Uterus (tissue), 2 donors: ENCODE data around the gene AOC2.

Source experiments
- POLR2A ChIP-seq, 2 donors: fragments of 450-650 bp; IDR thresholded peaks; one replicate each; pipeline ENCODE4 v1.6.1; 2016; ENCODE audit warnings: antibody characterized with exemption in 2 of 2, mild to moderate bottlenecking in 1 of 2, moderate library complexity in 1 of 2
- TF ChIP-seq, protein P1 (sequence below), 4 experiments: fragments of 200-600 bp in 2 of 4; fragments of 450-650 bp in 2 of 4; sonication (generic) in 2 of 4; IDR thresholded peaks; one replicate each; pipeline ENCODE4 v1.5.1; 2016 to 2019; ENCODE audit warnings: antibody characterized with exemption in 4 of 4, mild to moderate bottlenecking in 2 of 4, moderate library complexity in 1 of 4

DNA sequence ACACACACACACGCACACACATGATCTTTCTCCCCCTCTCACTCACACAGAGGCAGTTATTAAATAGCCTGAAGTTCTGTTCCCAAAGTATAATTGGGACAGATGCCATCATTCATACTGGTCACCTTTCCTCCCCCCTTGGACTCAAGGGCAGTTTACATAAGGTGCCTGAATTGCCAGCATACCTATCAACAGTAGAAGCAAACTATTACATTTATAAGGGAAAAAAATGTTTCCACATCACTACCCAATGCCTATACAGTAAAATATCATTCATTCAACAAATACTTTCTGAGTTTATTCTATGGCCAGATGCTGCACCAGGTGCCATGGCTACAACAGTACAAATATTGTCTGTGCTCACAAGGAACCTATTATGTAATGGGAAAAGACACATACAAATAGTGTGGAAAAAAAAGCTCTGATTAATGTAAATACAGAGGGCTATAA lies 39.4 kb upstream of the AOC2 start:
- no peak for TF ChIP-seq POLR2A (IDR thresholded peaks at IDR 0.05)
- TF ChIP-seq, protein P1, sequence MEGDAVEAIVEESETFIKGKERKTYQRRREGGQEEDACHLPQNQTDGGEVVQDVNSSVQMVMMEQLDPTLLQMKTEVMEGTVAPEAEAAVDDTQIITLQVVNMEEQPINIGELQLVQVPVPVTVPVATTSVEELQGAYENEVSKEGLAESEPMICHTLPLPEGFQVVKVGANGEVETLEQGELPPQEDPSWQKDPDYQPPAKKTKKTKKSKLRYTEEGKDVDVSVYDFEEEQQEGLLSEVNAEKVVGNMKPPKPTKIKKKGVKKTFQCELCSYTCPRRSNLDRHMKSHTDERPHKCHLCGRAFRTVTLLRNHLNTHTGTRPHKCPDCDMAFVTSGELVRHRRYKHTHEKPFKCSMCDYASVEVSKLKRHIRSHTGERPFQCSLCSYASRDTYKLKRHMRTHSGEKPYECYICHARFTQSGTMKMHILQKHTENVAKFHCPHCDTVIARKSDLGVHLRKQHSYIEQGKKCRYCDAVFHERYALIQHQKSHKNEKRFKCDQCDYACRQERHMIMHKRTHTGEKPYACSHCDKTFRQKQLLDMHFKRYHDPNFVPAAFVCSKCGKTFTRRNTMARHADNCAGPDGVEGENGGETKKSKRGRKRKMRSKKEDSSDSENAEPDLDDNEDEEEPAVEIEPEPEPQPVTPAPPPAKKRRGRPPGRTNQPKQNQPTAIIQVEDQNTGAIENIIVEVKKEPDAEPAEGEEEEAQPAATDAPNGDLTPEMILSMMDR (IDR thresholded peaks at IDR 0.05): no peak
